NCI-H524 treated with DMSO at 0.1 percent for 48 hours (cell line): ENCODE measurements around the gene CBFA2T3.

Experiments
- DNase-seq: peaks from one replicate; lab custom pipeline; 2025; lab: John Stamatoyannopoulos, UW

Gene CBFA2T3

GRCh38 chr16:88888461-88889387, 88.3 kb downstream of the CBFA2T3 start:
- DNase-seq = peak; percentile 94

- DNase-seq = no peak
Measured at GRCh38 chr16:88888057-88888456, 89.0 kb downstream of the CBFA2T3 start.

DNA sequence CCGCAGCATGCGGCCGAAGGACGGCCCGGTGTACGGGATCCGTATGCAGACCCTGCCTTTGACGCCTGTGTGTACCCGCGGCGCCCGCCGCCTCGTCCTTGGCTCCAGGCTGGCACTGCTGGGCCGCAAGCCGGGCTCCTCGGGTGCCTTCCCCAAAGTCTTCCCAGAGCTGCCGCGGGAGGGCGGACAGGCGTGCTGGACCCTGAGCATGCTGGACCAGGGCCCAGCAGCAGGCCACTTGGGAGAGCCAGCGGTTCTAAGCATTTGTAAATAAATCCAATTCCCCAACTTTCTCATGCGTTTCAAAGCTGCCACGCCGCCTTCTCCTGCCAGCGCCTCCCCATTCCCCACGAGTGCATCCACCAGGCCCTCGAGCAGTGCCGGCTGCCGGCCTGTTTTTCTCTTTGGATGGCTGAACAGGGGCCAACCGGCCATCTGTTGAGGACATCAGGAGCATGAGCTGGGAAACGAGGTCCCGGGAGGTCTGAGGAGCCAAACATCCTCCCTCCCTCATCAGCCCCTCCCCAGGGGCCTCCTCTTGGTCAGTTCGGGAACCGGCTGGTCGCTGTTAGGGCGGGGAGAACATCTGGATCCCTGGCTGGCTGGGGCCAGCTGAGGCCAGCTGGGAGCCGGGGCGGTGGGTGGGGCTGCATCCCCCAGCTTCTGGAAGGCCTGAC, 90.0 kb downstream of the CBFA2T3 start:
- DNase-seq = peak; percentile 95

DNA sequence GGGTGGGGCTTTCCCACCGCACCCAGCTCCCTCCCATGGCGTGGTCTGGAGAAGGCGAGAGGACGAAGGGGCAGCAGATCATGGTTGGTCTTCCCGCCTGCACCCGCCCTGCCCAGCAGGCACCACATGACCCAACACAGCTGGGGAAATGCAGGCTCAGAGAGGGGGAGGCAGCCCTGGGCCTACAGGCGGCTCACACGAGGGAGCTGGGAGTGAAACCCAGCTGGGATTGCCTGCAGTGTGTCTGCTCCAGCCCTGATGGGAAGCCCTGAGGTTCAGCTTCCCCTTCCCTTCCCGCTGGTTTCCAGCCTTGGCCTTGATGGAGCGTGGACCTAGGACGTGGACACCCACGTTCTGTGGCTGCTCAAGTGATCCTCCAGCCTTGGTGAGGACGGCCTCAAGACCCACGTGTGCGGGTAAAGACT, 90.6 kb downstream of the CBFA2T3 start:
- no peak for DNase-seq

GRCh38 chr16:88885693-88886280, 91.2 kb downstream of the CBFA2T3 start:
- no peak for DNase-seq

DNA sequence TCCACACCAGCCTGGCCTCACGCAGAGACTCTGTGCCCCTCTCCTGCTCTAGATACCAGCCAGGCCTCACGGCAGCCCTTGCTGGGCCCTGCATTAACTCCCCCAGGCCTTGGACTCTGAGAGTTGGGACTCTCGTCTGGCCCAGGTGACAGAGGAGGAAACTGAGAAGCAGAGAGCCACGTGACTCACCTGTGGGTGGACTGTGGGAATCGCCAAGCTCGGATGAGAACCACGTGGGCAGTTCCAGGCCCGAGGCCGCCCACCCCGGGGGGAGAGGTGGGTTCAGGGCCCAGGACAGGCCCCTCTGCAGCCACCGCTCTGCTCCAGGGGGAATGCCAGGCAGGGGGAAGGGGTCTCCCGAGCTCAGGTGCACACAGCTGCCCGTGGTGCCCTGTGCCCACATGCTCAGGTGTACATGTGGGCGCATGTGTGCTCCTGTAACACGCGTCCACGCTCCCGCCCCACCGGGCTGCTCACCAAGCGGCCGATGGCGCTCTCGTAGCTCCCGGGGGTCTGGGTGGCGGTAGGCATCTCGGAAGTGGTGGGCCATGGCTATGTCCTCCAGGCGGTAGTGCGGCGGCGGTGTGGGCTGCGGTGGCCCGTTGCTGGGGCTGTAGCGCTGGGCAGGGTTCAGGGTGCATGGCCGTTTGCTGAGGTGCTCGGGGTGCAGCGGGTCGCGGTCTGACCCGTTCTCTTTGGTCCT, 92.3 kb downstream of the CBFA2T3 start:
- no peak for DNase-seq

DNA sequence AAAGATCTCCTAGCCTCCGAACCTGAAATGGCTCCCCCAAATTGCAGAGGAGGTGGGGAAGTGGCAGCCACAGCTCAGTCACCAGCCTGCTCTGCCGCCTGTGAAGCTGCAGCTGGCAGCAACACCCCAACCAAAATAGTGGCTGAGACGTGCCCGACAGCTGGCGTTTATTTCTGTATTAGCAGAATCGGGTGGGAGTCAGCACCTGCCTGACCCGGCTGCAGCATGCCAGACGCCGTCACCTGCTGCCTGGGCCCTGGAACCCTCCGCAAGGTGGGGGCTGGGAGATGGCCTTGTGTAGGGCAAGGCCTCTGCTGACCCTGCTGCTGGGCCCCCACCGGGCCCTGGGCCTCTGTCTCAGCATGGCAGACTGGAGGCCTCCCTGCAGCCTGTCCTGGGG, 93.1 kb downstream of the CBFA2T3 start:
- no peak for DNase-seq

- DNase-seq = no peak
Measured at GRCh38 chr16:88883117-88883895, 93.7 kb downstream of the CBFA2T3 start.

DNA sequence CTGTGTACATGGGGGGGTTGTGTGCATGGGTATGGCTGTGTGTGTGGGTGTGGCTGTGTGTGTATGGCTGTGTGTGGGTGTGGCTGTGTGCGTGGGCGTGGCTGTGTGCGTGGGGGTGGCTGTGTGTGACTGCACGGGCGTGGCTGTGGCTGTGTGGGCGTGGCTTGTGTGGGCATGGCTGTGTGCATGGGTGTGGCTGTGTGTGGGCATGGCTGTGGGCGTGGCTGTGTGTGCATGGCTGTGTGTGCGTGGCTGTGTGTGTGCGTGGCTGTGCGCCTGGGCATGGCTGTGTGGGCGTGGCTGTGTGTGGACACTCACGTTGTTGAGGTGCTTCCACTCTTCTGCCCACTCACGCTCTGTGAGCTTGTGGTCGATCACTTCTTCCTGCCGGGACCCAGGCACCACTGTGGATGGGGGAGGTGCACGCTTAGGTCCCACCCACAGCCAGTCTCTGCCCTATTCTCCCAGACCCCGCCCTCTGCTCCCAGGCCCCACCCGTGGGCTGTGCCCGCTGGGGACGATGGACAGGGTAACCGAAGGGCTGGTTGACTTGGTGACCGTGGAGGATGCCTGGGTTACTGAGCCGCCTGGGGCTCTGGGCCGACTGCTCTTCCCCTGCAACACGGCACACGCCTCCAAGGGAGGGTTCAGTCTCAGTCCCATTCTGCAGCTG, 94.5 kb downstream of the CBFA2T3 start:
- no peak for DNase-seq

GRCh38 chr16:88881675-88882357, 95.2 kb downstream of the CBFA2T3 start:
- DNase-seq = no peak

DNA sequence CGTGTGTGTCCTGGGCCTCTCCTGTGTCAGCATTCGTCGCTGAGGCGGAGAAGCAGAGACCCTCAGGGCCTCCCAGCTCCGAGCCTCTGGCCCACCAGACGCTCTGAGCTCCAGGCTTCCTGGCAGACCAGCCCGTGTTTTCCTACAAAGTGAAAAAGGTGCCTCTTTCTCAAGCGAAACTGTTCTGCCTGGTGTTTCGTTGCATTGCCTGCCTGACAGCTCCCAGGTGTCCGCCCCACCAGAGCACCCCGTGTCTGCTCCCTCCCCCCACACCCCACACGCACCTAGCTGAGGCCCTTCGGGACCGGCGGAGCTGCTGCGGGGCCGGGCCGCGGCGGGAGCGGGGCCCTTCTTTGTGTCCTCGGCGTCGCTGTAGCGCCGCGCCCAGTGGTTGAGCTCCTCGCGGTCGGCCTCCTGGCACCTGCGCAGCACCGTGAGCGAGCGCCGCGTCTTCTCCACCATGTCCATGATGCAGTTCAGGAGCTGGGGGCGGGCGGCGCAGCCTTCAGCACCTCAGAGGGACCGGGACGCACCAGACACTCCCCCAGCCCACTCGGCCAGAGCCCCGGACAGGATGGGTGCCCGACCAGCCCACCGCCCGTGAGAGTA, 95.9 kb downstream of the CBFA2T3 start:
- DNase-seq = no peak

DNA sequence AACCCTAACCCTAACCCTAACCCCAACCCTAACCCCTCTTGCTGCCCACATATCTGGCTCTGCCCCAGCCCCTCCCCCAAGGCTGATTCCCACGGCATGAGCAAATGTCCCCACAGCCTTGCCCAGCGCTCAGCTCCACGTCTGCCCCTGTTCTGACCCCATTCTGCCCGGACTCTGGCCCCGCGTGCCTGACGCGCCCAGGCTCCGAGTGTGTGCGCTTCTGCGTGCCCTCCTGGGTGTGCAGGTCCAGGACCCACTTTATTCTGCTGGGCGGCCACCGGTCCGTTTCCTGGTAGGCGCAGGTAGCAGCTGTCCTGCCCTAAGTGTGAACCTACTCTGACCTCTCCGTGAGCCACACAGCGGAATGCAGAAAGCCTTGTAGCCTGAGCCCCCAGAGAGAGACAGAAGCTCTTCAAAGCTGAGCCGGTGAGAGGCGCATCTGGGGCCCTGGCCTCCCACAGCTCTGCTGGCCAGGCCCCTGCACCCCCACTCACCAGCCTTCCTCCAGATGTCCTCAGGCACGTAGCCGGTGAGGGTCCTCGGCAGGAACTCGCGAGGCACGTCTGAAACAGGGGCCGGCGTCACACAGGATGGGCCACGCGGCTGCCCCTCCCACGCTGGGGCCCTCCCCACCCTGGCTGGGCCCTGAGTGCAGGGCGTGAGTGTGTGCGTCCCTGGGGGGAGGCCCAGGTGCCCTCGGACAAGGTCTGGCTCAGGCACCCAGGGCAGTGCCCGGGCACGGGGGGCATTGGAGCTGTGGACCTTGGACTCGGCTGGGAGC, 96.6 kb downstream of the CBFA2T3 start:
- DNase-seq = no peak

DNA sequence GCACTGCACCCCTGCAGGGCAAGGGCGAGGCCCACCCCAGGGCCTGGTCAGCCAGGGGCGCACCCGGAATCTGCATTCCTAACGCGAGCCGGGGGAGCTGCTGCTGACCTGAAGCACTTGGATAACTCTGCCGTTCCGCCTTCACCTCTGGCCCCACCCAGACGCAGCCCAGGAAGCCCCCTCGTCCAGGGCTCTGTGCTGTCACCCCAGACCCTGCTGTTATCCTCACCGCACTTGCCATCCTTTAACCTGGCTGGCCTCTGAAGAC, 97.3 kb downstream of the CBFA2T3 start:
- no peak for DNase-seq

- no peak for DNase-seq
Measured at GRCh38 chr16:88878967-88879787, 97.8 kb downstream of the CBFA2T3 start.

DNA sequence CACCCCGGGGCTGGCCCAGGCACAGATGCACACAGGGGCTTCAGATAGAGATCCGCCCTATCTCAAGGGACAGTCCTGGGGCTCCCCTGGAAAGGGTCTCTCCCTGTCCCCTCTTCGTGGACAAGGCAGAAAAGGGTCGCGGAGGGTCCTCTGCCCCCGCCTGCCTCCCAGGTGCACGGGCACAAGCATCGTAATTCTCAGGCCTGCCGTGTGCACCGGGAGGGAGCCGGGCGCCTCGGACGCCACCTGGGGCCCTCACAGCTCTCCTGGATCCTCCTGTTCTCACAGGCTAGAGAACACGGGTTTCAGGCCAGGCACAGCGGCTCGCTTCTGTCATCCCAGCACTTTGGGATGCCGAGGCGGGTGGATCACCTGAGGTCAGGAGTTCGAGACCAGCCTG, 98.7 kb downstream of the CBFA2T3 start:
- no peak for DNase-seq

DNA sequence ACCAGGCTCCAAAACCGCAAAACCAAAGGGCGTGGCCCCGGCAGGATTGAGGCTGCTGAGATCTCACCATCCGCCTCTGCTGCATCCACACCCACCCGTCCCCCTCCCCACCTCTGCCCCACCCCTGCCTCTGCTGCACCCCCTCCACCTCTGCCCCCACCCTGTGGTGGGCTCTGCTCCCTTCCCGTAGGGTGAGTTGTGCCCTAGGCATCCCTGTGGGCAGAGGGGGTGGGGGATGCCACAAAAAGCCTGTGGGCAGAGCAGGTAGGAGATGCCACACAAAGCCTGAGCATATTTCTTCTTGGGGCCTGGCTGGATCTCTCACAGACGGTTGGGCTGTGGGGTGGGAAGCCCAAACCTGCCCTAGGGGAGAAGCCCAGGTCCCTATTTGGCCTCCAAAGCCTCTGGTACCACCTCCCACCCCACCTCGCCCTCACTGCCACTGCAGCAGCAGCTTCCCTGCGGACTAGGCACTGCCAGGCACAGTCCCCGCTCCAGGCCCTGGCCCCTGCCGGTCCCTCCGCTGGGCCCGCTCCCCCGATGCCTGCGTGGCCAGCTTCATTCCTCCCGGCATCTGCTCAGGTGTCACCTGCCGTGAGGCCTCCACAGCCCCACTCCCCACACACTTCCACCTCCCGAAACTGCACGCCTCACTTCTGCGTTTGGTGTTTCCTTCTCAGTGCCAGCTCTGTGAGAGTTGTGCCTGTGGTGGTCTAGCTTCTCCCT, 99.3 kb downstream of the CBFA2T3 start:
- no peak for DNase-seq

- DNase-seq = no peak
Measured at GRCh38 chr16:88876942-88877526, 100.0 kb downstream of the CBFA2T3 start.
